Urinary bladder (tissue), 4 donors: ENCODE data around the gene CELSR1. TPM values are rescaled to one million over a fixed set of nuclear protein-coding genes. Genes with fewer than 3 reads are reported as not detected.

Experiments
- DNase-seq: peaks from one replicate; pipeline ENCODE4 v3.0.0-alpha.2; 2015; ENCODE audit errors: extremely low spot score
- H3K27ac ChIP-seq: one replicate; pipeline ENCODE4 v1.5.1; 2013; ENCODE audit warnings: low read depth, mild to moderate bottlenecking, moderate library complexity
- H3K36me3 ChIP-seq: one replicate; pipeline ENCODE4 v1.6.1; 2013; ENCODE audit warnings: mild to moderate bottlenecking, moderate library complexity; ENCODE audit not compliant: insufficient read depth
- H3K4me1 ChIP-seq: one replicate; pipeline ENCODE4 v1.6.1; 2013; ENCODE audit warnings: mild to moderate bottlenecking, moderate library complexity; ENCODE audit not compliant: insufficient read depth
- H3K4me3 ChIP-seq: one replicate; pipeline ENCODE4 v1.5.1; 2013; ENCODE audit warnings: low read depth, low read length
- whole genome bisulfite sequencing: extraction: QIAGEN DNeasy Blood & Tissue Kit; methylation state at CpG from one replicate; pipeline ENCODE4 v1.1.7; 2013; 5-methylcytosine and 5-hydroxymethylcytosine counted together
- polyA plus RNA-seq: library from polyadenylated mRNA; stranded (reverse); fragments of 200-250 nt; gene quantifications from one replicate; pipeline ENCODE4 v1.2.3, GENCODE V29; 2013
- total RNA-seq: library from RNA; depleted of rRNA; stranded (reverse); fragments of >200 nt; gene quantifications from one replicate; pipeline ENCODE4 v1.2.3, GENCODE V29; 2014
- donor health status: healthy with polysubstance abuse.
- donor health status: healthy.

Gene CELSR1
- total and polyA plus RNA-seq, 2 donors: 3.2 to 4.5 TPM

DNA sequence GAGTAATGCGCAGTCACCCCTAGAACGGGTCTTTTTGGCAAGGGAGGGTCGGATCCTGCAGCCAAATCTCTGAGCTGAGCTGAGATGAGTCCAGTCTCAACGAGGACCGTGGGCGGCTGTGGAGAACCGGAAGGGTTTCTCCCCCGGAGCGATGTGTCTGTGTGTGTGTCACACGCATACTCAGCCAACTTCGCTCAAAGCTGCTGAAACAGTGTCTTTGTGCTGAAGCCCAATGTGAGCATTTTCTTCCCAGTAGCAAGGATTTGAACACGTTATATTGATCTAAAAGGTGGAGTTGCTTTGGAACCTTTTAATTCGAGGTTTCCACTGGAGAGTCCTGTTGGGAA lies 1.4 kb upstream of the CELSR1 start:
- 12% methylated on average over 13 of the region's 13 CpGs for WGBS
- Histone ChIP-seq H3K36me3 (no peaks in the 10 kb centered on the region), H3K4me1 (no peaks in the 10 kb centered on the region), H3K4me3 (no peak overlapping the region), H3K27ac (no peak overlapping the region)
- DNase-seq: no peak

DNA sequence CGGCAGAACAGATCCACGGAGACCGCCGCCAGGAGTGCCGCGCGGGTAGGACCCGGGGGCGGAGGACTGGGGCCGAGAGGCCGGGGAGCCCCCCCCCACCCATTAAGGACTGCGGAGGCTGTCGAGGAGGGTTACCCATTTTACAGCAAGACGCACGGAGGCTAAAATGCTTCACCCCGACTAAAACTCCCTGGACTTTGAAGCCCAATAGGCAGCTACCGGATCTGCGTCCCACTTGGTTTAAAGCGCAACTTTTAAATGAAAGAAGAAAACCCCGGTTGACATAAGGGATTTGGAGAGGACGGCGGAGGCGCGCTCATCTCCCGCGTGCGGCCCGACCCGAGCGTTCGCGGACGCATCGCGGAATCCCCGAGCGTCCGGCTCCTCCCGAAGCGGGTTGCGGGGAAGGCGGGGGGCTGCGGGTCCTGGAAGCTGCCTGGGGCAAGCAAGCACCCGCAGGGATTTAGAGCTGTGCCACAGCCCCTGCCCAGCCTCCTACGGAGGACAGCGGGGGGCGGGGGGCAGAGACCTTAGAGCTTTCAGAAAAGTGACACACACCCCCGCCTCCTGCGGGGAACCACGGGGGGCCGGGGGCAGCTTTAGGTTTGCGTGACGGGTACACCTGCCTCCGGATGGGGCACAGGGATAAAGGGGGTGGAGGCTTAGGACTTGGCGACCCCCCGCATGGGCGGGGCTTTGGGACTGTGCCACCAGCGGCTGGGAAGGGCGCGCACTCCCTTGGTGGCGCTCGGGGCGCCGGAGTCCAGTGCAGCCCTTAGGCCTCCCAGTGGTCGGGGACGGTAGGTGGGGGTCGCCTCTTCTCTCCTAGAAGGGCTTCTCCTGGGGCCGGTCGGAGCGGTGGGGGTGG lies 760 bp upstream of the CELSR1 start:
- no peaks in the 10 kb centered on the region for H3K36me3 ChIP-seq
- WGBS: 1% methylated on average over 70 of the region's 70 CpGs
- peaks cover under 1% of the 10 kb centered on the region for H3K4me1 ChIP-seq
- peak overlapping the region; percentile 50 for H3K4me3 ChIP-seq
- DNase-seq: no peak
- peak overlapping the region; percentile 5 for H3K27ac ChIP-seq

DNA sequence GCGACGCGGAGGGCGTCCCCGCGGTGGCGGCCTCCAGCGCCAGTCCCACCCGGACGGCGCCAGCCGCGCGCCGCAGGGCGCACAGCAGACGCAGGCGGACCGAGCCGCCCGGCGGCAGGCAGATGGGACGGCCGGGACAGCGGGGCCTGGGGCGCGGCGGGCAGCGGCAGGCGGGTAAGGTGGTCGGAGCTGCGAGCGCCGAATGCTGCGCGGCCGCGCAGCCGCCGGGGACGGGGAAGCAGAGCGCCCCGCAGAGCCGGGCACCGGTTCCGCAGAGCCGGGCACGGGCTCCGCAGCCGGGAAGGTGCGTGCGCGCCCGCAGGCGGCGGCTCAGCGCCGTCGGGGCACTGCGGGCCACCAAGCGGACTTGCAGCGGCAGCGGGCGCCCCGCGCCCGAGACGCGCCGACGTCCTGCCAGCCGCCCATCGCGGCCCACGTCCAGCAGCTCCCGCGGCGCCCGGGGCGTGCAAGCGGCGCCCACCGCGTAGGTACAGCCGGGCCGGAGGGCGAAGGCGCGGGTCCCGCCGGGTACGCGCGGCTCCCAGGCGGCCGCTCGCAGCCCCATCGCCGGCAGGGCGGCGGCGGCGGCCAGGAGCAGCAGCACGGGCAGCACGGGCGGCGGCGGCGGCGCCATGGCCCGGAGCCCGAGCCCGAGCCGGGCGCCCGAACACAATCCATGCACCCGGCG lies 739 bp downstream of the CELSR1 start:
- Histone ChIP-seq H3K27ac (no peak overlapping the region), H3K36me3 (no peaks in the 10 kb centered on the region), H3K4me3 (peak overlapping the region; percentile 50), H3K4me1 (peaks cover 1% of the 10 kb centered on the region)
- no peak for DNase-seq
- whole genome bisulfite sequencing: 4% methylated on average over 118 of the region's 118 CpGs

DNA sequence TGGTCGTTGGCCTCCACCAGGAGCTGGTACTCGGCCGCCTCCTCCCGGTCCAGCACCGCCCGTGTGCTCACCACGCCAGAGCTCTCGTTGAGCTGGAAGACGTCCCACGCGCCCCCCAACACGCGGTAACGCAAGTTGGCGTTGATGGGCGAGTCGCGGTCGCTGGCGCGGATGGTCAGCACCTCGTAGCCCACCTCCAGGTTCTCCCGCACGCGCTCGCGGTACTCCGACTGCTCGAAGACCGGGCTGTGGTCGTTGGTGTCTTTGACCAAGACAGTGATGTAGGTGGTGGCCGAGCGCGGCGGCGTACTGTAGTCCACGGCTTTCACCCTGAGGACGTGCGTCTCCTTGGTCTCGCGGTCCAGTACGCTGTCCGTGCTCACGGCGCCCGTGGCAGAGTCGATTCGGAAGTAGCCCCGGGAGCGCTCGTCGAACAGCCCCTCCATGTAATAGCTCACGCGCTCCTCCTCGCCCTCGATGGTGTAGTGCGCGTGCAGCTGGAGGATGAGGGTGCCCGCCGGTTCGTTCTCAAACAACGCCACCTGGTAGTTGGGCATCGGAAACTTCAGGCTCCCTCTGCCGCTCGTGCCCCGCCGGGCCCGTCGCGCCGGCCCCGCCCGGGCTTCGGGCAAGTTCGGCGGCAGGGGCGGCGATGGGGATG lies 1.4 kb downstream of the CELSR1 start:
- DNase-seq: no peak
- H3K4me1 ChIP-seq: peaks cover 1% of the 10 kb centered on the region
- H3K4me3 ChIP-seq: no peak overlapping the region
- H3K27ac ChIP-seq: no peak overlapping the region
- no peaks in the 10 kb centered on the region for H3K36me3 ChIP-seq
- 71% methylated on average over 78 of the region's 78 CpGs for WGBS

DNA sequence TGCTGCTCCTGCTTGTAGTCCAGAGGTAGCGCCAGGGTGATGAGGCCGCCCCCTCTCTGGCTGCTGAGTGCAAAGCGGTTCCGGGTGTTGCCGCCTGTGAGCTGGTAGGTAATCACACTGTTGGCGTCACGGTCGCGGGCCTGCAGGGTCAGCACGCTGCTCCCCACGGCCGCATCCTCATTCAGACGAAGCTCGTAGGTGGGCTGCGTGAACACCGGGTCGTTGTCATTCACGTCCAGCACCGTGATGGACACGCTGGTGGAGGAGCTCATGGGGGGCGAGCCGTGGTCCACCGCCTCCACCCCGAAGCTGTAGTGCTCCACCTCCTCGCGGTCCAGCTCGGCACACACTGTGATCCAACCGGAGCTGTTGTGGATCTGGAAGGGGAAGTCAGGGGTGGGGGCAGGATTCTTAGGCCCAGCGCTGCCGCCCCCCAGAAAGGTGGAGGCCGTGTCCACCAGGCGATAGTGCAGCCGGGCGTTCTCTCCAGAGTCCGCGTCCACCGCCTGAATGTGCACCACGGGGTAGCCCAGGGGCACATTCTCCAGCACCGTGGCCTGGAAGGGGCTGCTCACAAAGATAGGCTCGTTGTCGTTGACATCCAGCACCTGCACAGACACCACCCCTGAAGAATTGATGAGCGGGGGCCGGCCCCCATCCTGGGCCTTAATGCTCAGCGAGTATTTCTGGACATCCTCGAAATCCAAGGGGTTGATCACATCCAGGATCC lies 2.4 kb downstream of the CELSR1 start:
- DNase-seq: no peak
- no peak overlapping the region for H3K27ac ChIP-seq
- H3K4me3 ChIP-seq: no peak overlapping the region
- 97% methylated on average over 45 of the region's 45 CpGs for WGBS
- peaks cover 1% of the 10 kb centered on the region for H3K4me1 ChIP-seq
- no peaks in the 10 kb centered on the region for H3K36me3 ChIP-seq

DNA sequence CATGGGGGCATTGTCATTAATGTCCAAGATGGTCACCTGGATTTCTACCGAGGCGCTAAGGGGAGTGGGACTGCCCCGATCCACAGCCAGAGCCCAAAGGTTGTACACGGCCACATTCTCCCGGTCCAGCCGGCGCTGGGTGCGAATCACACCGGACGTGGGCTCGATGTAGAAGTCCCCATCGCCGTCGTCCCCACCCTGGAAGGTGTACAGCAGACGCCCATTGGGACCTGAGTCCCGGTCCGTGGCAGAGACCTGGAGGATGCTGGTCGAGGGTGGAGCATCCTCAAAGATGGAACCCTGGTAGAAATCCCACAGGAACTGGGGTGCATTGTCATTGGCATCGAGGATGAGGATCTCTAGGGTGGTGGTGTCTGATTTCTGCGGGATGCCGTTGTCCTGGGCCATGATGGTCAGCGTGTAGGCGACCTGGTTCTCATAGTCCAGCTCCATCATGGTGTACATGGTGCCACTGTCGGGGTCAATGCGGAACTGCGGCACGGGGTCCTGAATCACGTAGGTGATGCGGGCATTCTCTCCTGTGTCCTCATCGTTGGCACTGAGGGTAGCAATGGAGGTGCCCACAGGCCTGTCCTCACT lies 3.1 kb downstream of the CELSR1 start:
- WGBS: 97% methylated on average over 30 of the region's 30 CpGs
- DNase-seq: no peak
- no peak overlapping the region for H3K27ac ChIP-seq
- H3K36me3 ChIP-seq: no peaks in the 10 kb centered on the region
- H3K4me1 ChIP-seq: peaks cover 1% of the 10 kb centered on the region
- H3K4me3 ChIP-seq: no peak overlapping the region

DNA sequence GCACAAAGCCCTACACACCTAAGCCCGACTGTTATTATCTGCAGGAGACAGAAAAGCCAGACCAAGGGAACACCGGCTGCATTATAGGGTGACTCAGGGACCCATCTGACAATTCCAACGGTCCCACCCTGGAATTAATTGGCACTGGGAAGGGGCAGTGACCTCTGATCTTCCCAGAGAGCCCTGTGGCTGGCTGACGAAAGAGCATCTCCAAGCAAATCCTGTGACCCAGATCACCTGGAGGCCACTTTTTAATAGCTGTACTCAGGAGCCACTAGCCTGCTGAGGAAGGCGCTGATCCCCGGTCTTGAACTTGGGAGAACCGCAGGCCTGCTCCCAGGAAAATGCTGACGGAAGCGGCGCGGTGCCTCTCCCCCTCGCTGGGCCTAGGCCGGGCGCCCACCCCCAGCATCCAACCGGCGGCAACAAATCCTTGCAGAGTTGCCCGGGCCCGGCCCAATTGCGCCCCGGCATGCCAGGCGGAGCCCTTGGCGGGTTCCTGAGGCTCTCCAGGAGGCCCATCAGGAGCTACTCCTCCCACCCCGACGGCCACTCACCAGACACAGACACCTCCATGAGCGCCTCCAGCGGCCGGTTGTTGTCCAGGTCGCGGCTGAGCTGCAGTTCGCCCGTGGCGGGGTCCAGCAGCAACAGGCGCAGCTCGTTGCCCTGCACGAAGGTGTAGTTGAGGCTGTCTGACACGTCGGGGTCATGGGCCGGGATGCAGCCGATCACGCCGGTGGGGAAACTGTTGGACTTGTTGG lies 4.2 kb downstream of the CELSR1 start:
- Histone ChIP-seq H3K27ac (no peak overlapping the region), H3K36me3 (no peaks in the 10 kb centered on the region), H3K4me3 (no peak overlapping the region), H3K4me1 (peaks cover 1% of the 10 kb centered on the region)
- WGBS: 90% methylated on average over 41 of the region's 41 CpGs
- DNase-seq: no peak

DNA sequence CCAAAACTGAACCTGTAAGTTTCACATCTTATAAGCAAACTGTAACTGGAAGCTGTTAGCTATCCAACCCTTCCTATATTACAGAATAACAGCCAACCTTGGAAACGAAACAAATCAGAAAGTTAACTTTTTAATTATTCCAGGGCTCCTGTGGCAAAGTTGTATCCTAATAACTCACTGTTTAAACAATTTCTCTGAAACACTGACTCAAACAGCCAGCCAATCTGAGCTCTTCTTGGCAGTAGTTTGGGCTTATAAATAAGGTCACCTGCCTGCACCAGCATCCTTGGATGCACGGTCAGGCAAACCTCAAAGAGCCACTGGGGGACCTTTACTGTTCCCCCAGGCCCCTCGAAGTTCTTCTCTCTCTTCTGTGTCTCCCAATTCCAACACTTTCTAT lies 5.0 kb downstream of the CELSR1 start:
- no peaks in the 10 kb centered on the region for H3K36me3 ChIP-seq
- H3K4me3 ChIP-seq: no peak overlapping the region
- peaks cover 1% of the 10 kb centered on the region for H3K4me1 ChIP-seq
- 66% methylated on average over 3 of the region's 3 CpGs for WGBS
- no peak overlapping the region for H3K27ac ChIP-seq
- no peak for DNase-seq

DNA sequence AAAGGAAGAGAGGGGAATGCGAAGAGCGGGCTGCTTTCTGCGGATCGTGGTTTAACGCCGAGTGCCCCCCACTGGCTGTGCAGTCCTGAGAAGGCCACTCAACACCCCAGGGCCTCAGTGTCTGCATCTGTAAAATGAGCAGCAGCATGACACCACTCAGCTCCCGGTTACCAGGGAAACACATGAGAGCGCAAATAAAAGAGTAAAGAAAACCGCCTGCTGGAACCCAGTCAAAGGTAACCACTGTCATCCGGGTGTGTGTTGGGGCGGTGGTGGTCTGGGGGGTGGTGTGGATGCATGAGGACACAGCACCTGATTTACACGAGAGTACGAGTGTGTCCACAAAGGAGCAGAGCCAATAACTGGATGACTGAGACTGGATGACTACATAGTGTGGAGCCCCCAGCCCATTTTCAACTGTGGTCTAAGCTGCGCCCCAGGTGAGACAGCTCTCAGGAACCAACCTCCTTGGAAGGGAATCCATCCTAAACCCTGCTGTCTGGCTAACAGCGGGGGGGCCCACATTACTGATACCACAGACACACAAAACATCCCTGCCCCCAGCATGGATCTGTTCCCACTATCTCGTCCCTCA lies 5.7 kb downstream of the CELSR1 start:
- Histone ChIP-seq H3K4me3 (no peak overlapping the region), H3K4me1 (peaks cover 1% of the 10 kb centered on the region), H3K36me3 (no peaks in the 10 kb centered on the region), H3K27ac (no peak overlapping the region)
- no peak for DNase-seq
- 89% methylated on average over 16 of the region's 16 CpGs for WGBS

DNA sequence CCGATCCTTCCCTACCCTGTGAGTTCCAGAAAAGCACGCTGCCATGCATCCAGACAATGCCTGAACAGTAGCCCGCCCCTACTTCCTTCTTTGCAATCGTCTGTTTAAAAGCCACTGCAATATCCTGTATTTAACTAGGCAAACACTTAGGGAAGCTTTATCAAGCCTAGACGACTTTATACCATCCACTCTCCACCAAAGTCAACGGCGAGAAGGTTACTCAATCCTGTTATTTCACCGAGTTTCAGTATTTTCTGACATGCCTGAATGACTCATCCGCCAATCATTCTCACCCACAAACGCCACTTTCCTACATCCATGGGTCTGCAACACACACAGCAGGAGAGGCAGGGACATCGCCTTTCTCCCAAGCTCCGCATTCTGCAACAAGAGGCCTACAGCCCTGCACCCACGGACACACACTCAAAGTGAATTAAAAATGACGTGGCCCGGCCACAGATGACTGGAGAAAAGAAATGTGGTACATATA lies 9.3 kb downstream of the CELSR1 start:
- 72% methylated on average over 15 of the region's 15 CpGs for WGBS
- no peak for DNase-seq
- H3K4me3 ChIP-seq: no peak overlapping the region
- no peak overlapping the region for H3K27ac ChIP-seq
- no peaks in the 10 kb centered on the region for H3K36me3 ChIP-seq
- H3K4me1 ChIP-seq: peaks cover under 1% of the 10 kb centered on the region

DNA sequence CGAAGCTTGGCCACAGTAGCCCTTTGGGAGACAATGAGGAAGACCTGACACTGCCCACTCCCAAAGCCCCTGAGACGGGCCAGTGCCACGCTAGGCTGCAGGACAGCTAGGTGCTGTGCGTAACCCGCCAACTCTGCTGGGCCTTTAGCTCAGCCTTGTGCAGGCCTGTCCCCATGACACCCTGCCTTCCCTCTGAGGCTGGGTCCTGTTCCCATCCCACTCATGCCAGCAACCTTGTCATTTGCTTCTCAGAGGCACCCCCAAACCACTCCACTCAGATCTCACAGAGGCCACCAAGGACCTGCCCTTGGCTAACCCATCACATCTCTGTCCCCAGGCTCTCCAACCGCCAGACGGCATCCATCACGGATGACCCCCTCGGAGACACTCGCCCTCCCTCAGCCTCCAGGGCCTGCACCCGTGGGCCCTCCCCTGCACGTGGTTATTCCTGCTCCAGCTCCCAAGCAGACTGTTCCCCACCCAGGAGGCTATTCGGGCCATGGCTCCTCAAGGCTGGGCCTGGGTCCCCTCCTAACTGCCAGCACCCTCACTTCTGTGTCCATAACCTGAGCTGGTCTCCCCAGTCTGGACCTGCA lies 11.1 kb downstream of the CELSR1 start:
- Histone ChIP-seq H3K4me3 (no peak overlapping the region), H3K4me1 (no peaks in the 10 kb centered on the region), H3K27ac (no peak overlapping the region), H3K36me3 (no peaks in the 10 kb centered on the region)
- DNase-seq: no peak
- WGBS: 86% methylated on average over 13 of the region's 13 CpGs
